Lower leg skin (tissue), 3 donors: ENCODE data around the gene ALG9.

Experiments used
- POLR2A ChIP-seq, 2 donors: fragments of 450-650 bp; IDR thresholded peaks; one replicate each; pipeline ENCODE4 v1.6.1; 2016 to 2017; ENCODE audit warnings: antibody characterized with exemption in 2 of 2, mild to moderate bottlenecking in 1 of 2, moderate library complexity in 1 of 2
- TF ChIP-seq, protein P1 (sequence below), 3 donors: fragments of 450-650 bp; IDR thresholded peaks; one replicate each; pipeline ENCODE4 v1.5.1; 2016; ENCODE audit warnings: antibody characterized with exemption in 3 of 3, mild to moderate bottlenecking in 3 of 3, moderate library complexity in 2 of 3

- TF ChIP-seq, protein P1, sequence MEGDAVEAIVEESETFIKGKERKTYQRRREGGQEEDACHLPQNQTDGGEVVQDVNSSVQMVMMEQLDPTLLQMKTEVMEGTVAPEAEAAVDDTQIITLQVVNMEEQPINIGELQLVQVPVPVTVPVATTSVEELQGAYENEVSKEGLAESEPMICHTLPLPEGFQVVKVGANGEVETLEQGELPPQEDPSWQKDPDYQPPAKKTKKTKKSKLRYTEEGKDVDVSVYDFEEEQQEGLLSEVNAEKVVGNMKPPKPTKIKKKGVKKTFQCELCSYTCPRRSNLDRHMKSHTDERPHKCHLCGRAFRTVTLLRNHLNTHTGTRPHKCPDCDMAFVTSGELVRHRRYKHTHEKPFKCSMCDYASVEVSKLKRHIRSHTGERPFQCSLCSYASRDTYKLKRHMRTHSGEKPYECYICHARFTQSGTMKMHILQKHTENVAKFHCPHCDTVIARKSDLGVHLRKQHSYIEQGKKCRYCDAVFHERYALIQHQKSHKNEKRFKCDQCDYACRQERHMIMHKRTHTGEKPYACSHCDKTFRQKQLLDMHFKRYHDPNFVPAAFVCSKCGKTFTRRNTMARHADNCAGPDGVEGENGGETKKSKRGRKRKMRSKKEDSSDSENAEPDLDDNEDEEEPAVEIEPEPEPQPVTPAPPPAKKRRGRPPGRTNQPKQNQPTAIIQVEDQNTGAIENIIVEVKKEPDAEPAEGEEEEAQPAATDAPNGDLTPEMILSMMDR (IDR thresholded peaks at IDR 0.05): no peak
- TF ChIP-seq POLR2A (IDR thresholded peaks at IDR 0.05): no peak
Measured at GRCh38 chr11:111812211-111812610, 59.2 kb downstream of the ALG9 start.
